T-helper 1 cell treated with Interleukin-12 subunit alpha and Interleukin-12 subunit beta and Interleukin-4 antibody, amounts not matched to agents 30 μg/mL and 1 μg/mL, for 36 hours (primary cell): ENCODE data around the gene CCND3.

Experiments
- H3K27ac Mint-ChIP-seq: one replicate; pipeline ENCODE4 v1.8.0; 2021; ENCODE audit warnings: mild to moderate bottlenecking, mixed read lengths
- H3K27me3 Mint-ChIP-seq: one replicate; pipeline ENCODE4 v1.8.0; 2021; ENCODE audit warnings: low read depth, mixed read lengths
- H3K36me3 Mint-ChIP-seq: one replicate; pipeline ENCODE4 v1.8.0; 2021; ENCODE audit warnings: low read depth, mixed read lengths
- H3K4me1 Mint-ChIP-seq: one replicate; pipeline ENCODE4 v1.8.0; 2021; ENCODE audit warnings: low read depth, mixed read lengths
- H3K4me3 Mint-ChIP-seq: one replicate; pipeline ENCODE4 v1.8.0; 2021; ENCODE audit warnings: mild to moderate bottlenecking, moderate library complexity, mixed read lengths
- H3K9me3 Mint-ChIP-seq: one replicate; pipeline ENCODE4 v1.8.0; 2021; ENCODE audit warnings: mixed read lengths

The CCND3 gene

DNA sequence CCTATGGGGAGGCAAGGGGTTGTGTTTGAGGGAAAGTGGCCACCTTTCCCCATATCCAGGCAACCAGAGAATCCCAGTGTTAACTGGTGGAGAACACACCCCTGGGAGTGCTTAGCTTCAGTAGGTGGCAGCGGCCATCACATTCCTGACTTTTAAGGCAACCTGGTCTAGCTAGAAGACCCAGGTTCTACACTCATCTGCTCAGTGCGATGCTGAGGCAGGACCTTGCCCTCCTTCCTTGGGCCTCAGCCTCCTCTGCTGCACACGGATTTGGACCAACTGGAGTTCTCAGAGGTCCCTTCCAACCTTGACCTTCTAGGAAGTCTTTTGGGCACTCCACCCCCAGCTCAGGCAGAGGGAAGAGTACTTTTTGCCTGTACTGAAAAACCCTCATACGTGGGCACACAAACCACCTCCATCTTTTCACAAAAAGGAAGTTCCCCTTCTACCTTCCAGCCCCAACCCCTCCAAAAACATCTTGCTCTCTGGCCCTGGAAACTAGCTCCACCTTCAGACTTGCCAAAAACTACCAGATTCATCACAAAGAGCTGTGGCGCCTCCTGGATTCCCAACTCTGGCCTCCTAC lies 2.9 kb downstream of the CCND3 start:
- Mint-ChIP-seq H3K4me1 (peaks cover 65% of the 10 kb centered on the region), H3K9me3 (no peaks in the 10 kb centered on the region), H3K4me3 (peak overlapping the region; percentile 100), H3K27me3 (no peaks in the 10 kb centered on the region), H3K36me3 (peaks cover 66% of the 10 kb centered on the region), H3K27ac (peak overlapping the region; percentile 89)

DNA sequence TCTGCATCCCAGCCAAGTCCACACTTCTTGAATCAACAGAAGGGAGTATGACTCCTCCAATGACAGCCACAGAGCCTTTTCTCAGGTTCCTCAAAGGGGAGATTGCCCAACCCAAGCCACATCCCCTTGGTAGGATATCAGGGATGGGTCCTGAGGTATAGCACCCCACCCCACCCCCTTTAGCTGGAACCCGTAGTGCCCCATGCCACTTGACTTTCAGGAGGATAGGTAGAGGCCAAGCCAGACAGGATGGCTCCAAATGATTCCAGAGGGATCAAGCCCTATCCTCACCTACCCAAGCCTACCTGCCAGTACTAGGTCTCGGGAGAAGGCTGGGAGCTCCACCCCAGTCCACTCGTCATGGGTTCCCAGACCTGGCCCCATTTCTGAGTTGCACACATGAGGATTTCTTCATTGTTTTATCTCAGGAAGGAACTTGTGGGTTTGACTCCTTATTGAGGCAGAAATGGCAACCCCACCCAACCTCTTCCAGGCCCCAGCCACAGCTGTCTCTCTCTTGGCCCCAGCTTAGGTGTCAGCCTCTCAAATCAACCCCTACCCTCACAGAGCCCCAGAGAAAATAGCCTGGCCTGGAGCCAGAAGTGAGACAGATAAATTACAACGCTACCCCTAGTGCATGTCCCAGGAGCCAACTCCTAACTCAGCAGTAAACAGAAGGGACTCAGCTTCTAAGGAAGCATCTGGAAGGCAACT lies 3.6 kb downstream of the CCND3 start:
- H3K27ac Mint-ChIP-seq = peak overlapping the region; percentile 89
- H3K4me1 Mint-ChIP-seq = peaks cover 66% of the 10 kb centered on the region
- no peaks in the 10 kb centered on the region for H3K9me3 Mint-ChIP-seq
- peaks cover 67% of the 10 kb centered on the region for H3K36me3 Mint-ChIP-seq
- peak overlapping the region; percentile 100 for H3K4me3 Mint-ChIP-seq
- no peaks in the 10 kb centered on the region for H3K27me3 Mint-ChIP-seq

DNA sequence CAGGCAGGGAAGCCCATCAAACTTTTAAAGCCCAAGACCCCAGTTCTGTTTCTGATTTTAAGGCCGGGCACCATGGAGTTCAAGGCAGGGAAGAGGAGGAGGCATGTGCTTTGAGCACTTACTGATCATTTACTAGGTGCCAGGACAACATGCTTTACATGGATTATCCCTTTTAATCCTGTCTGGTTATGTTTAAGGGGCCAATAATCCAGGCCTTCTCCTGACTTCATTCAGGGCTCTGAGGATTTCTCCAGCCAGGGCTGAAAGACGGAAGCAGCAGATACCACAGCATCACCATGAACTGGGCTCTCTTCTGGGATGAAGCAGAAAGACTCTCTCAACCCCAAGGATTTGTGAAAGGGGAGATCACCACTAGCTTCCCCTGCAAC lies 4.1 kb downstream of the CCND3 start:
- Mint-ChIP-seq H3K4me1 (peaks cover 67% of the 10 kb centered on the region), H3K9me3 (no peaks in the 10 kb centered on the region), H3K27me3 (no peaks in the 10 kb centered on the region), H3K36me3 (peaks cover 72% of the 10 kb centered on the region), H3K27ac (peak overlapping the region; percentile 89), H3K4me3 (peak overlapping the region; percentile 100)

DNA sequence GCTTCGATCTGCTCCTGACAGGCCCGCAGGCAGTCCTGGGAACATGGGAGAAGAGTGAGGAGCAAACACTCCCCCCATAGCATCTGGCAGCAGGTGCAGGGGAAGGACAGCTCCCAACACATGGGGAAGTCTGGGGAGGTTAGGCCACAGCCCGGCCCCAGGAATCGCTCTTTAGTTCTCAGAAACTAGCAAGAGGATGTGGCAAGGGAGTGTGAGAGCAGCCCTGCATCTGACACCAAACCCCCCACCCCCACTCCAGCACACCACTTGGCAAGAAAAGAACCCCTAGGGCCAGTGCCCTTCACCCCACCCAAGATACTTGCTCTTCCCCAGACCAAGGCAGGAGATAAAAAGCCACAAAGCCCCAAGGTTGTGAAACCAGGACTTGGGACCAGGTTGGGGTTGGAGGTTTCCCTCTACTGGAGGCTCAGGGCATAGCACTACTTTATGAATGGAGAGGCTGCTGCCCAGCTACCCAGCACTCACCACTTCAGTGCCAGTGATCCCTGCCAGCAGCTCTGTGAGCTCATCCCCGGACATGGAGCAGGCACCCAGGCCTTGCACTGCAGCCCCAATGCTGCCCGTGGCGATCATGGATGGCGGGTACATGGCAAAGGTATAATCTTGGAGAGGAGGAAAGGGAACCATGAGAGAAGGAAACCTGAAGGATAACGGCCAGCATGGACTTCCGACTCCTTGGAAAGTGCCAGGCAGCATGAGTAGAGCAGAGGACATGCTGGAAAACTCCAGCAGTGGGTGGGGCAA lies 5.4 kb downstream of the CCND3 start:
- H3K9me3 Mint-ChIP-seq = no peaks in the 10 kb centered on the region
- peaks cover 80% of the 10 kb centered on the region for H3K36me3 Mint-ChIP-seq
- no peaks in the 10 kb centered on the region for H3K27me3 Mint-ChIP-seq
- H3K4me3 Mint-ChIP-seq = peak overlapping the region; percentile 100
- peak overlapping the region; percentile 91 for H3K27ac Mint-ChIP-seq
- H3K4me1 Mint-ChIP-seq = peaks cover 69% of the 10 kb centered on the region

DNA sequence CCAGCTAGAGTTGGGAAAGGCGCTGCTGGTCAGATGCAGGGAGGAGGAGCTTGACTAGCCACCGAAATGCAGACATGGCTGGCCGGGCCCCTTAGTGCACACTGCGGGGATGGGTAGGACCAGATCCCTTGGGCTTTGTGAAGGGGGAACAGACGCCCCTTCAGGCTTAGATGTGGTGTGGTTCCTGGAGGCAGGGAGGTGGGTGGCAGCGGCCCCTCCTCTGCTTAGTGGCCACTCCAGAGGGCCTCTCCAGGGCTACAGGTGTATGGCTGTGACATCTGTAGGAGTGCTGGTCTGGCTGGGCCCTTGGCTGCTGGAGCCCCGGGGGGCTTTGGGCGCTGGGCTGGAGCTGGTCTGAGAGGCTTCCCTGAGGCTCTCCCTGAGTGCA lies 5.9 kb downstream of the CCND3 start:
- Mint-ChIP-seq H3K4me3 (peak overlapping the region; percentile 100), H3K27ac (peak overlapping the region; percentile 91), H3K27me3 (no peaks in the 10 kb centered on the region), H3K9me3 (no peaks in the 10 kb centered on the region), H3K36me3 (peaks cover 85% of the 10 kb centered on the region), H3K4me1 (peaks cover 73% of the 10 kb centered on the region)

DNA sequence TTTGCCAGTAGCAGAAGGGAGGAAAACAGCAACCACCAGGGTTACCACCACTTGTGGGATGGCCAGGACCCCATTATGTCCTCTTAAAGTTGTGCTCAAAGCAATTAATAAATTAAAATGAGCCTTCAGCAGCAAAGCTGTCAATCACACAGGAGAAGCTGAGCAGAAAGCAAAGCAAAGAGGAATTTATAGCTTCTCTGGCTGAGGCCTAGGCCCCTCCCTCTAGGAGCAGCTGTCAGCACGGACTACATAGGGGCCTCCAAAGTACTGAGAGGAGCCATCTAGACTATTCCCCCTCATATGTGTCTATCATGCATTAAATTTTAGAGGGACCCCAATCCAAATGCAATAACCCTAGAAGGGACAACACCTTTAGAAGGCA lies 6.4 kb downstream of the CCND3 start:
- peaks cover 69% of the 10 kb centered on the region for H3K4me1 Mint-ChIP-seq
- peak overlapping the region; percentile 91 for H3K27ac Mint-ChIP-seq
- no peaks in the 10 kb centered on the region for H3K9me3 Mint-ChIP-seq
- H3K36me3 Mint-ChIP-seq = peaks cover 80% of the 10 kb centered on the region
- H3K4me3 Mint-ChIP-seq = peak overlapping the region; percentile 100
- H3K27me3 Mint-ChIP-seq = no peaks in the 10 kb centered on the region

DNA sequence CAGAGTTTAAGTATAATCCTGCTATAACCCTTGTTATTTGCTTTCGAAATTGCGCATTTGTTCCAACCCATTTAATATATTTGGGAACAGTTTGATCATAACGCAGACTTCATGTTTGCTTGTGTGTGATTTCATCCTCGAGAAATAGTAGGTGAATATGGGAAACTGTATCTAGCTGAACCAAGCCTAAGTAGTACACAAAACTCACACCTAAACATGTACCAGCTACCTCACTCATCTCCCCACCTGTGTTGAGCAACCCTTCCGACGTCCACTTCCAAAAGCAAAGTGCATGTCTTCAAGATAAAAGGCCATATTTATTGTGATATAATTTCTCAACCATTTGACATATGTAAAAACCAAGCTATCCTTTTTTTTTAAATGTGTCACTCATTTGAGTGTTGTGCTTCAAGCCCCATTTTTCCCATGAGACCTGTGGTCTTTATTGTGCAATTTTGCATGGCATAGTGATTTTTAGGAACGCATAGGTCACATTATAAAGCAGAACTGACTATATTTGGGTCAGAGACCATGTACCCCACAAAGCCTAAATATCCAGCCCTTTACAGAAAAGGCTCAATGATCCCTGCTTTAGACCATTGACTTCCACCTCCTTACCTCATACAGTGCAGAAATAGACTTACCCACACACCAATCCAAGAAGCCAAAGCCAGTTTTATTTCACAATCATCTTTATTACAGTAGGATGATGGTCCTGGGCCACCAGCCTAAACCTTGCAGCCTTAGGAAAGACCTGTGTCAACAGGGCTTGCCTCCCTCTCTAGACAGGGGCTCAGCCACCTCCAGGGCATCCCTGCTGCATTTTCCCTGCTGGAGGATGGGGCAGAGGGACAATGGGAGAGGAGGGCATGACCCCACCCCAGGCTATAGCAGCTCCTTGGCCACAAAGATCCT lies 7.1 kb downstream of the CCND3 start:
- H3K27ac Mint-ChIP-seq = peak overlapping the region; percentile 91
- no peaks in the 10 kb centered on the region for H3K9me3 Mint-ChIP-seq
- no peaks in the 10 kb centered on the region for H3K27me3 Mint-ChIP-seq
- peaks cover 76% of the 10 kb centered on the region for H3K36me3 Mint-ChIP-seq
- peak overlapping the region; percentile 100 for H3K4me3 Mint-ChIP-seq
- H3K4me1 Mint-ChIP-seq = peaks cover 65% of the 10 kb centered on the region

DNA sequence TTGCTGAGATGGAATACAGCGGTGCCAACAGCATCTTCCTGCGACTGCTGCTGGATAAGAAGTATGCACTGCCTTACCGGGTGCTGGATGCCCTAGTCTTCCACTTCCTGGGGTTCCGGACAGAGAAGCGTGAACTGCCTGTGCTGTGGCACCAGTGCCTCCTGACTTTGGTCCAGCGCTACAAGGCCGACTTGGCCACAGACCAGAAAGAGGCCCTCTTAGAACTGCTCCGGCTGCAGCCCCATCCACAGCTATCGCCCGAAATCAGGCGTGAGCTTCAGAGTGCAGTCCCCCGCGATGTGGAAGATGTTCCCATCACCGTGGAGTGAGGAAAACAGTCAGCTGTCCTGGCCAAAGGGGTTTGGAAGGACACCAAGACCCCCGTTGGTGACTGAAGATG lies 9.2 kb downstream of the CCND3 start:
- H3K4me1 Mint-ChIP-seq = peaks cover 54% of the 10 kb centered on the region
- no peaks in the 10 kb centered on the region for H3K27me3 Mint-ChIP-seq
- H3K36me3 Mint-ChIP-seq = peaks cover 62% of the 10 kb centered on the region
- H3K4me3 Mint-ChIP-seq = no peak overlapping the region
- no peaks in the 10 kb centered on the region for H3K9me3 Mint-ChIP-seq
- peak overlapping the region; percentile 60 for H3K27ac Mint-ChIP-seq

DNA sequence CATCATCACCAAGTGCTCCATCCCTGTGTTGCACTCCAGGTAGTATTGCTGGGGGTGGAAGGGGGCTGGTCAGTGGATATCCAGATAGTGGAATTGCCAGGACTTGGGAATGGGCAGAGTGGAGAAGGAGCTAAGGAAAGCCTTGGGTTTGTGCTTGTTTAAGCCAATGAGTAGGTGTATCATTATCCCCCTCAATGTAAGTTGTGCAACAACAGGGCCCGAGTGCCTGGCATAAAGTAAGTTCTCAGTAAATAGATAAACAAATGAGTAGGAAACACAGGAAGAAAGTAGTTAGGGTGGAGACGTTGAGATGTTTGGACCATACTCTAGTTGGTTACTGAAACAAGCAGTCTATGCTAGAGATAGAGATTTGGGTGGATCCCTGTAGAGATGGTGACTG lies 9.8 kb downstream of the CCND3 start:
- peak overlapping the region; percentile 60 for H3K27ac Mint-ChIP-seq
- H3K4me1 Mint-ChIP-seq = peaks cover 53% of the 10 kb centered on the region
- no peaks in the 10 kb centered on the region for H3K27me3 Mint-ChIP-seq
- H3K4me3 Mint-ChIP-seq = no peak overlapping the region
- H3K36me3 Mint-ChIP-seq = peaks cover 61% of the 10 kb centered on the region
- H3K9me3 Mint-ChIP-seq = no peaks in the 10 kb centered on the region

DNA sequence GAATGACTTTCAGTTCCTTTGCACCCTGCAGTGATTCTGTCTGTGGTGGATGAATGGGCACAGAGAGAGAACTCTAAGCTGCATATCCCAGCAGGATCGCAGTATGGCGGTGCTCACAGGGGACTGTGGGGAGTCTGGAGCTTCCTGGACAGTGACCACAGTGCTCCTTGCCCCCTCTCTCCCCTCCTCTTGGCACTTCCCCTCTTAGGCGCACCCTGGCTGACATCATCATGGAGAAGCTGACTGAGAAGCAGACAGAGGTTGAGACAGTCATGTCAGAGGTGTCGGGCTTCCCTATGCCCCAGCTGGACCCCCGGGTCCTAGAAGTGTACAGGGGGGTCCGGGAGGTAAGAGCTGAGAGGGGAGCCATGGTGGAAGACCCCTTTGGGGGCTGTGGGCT lies 11.7 kb downstream of the CCND3 start:
- Mint-ChIP-seq H3K9me3 (no peaks in the 10 kb centered on the region), H3K36me3 (peaks cover 49% of the 10 kb centered on the region), H3K27me3 (no peaks in the 10 kb centered on the region), H3K4me3 (no peak overlapping the region), H3K27ac (no peak overlapping the region), H3K4me1 (peaks cover 39% of the 10 kb centered on the region)

DNA sequence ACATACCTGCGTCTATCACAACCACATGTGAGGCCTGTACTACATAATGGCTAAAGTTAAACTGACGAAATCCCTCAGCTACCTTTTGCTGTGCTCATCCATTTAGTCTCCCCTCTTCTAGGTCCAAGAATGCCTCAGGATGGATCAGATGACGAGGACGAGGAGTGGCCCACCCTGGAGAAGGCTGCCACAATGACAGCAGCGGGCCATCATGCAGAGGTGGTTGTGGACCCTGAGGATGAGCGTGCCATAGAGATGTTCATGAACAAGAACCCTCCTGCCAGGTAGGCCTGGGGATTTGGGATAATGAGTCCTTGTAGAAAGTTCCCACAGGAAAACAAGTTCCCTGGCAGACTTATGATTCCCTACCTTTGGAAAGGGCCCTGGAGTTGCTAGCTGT lies 14.4 kb downstream of the CCND3 start:
- no peak overlapping the region for H3K27ac Mint-ChIP-seq
- no peaks in the 10 kb centered on the region for H3K9me3 Mint-ChIP-seq
- H3K36me3 Mint-ChIP-seq = peaks cover 48% of the 10 kb centered on the region
- H3K4me3 Mint-ChIP-seq = no peak overlapping the region
- peaks cover 49% of the 10 kb centered on the region for H3K4me1 Mint-ChIP-seq
- H3K27me3 Mint-ChIP-seq = no peaks in the 10 kb centered on the region

DNA sequence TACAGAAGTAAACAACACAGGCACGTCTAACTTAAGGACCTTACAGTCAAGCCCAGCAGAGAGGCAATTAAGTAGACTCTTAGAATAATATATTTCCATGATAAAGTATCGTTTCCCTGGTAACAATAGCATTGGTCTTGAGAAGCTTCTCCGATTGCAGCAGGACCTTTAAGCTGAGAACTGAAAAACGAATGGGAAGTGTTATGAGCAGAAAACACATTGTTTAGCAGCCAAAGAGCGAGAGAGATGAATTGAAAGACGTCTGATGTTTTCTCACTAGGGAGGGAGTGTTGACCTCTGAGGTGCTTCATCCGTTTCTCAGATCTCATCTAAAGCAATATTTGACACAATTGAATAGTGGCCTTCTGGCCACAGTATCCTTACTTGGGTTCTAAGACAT lies 19.5 kb downstream of the CCND3 start:
- H3K4me3 Mint-ChIP-seq = peak overlapping the region; percentile 97
- H3K27me3 Mint-ChIP-seq = no peaks in the 10 kb centered on the region
- peaks cover 43% of the 10 kb centered on the region for H3K4me1 Mint-ChIP-seq
- peak overlapping the region; percentile 99 for H3K27ac Mint-ChIP-seq
- H3K36me3 Mint-ChIP-seq = peaks cover 27% of the 10 kb centered on the region
- no peaks in the 10 kb centered on the region for H3K9me3 Mint-ChIP-seq

DNA sequence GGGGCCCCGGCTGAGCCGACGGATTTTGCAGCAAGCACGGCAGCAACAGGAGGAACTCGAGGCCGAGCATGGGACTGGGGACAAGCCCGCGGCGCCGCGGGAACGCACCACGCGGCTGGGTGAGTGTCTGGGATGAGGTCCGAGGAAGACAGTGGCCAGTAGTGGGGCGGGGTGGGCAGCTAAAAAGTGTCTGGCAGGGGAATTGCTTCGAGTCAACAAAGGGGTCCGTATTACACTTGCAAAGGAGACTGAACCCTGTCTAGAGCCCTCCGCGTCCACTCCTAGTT lies 20.0 kb downstream of the CCND3 start:
- Mint-ChIP-seq H3K27ac (peak overlapping the region; percentile 99), H3K36me3 (peaks cover 27% of the 10 kb centered on the region), H3K4me1 (peaks cover 43% of the 10 kb centered on the region), H3K4me3 (peak overlapping the region; percentile 97), H3K27me3 (no peaks in the 10 kb centered on the region), H3K9me3 (no peaks in the 10 kb centered on the region)

DNA sequence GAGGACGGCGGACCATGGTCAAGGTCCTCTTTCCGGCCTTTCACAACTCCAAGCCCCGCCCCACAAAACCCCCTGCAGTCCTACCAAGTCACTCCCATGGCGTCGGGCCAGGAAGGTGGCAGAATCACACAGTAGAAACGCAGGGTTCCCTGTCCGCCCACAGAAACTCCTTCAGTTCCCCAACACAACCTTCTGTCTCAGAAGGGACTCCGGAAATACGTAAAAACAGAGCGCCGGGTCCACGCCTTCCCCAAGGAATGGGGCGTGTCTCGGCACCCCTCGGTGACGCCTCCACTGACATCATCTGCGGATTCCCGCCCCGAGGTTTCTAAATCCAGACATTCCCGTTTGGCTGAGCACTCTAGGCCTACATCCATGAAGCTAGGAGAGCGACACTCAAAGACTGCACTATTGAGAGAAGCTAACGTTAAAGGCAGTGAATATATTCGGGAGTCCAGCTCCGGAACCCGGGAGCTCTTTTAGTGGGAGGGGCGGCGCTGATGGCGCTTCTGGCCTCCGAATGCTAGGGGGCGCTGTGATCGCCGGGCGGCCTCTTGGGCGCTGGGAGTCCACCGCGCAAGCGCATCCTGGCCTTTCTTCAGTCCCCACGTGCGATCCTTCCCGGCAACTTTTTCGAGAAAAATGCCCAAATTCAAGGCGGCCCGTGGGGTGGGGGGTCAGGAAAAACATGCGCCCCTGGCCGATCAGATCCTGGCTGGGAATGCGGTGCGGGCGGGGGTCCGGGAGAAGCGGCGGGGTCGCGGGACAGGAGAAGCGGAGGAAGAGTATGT lies 20.5 kb downstream of the CCND3 start, which contains the start of the genes BYSL and MED20:
TSS of gene BYSL (plus strand) at position 579 of the 791 bp plus-strand sequence. CDS start at position 643, 64 bp downstream.
TSS of gene MED20 (minus strand) at position 219 of the 791 bp plus-strand sequence. CDS start at position 98, 121 bp downstream.
- Mint-ChIP-seq H3K27ac (peak within 1 kb of the TSS; percentile 99), H3K36me3 (peaks cover 29% of the 10 kb centered on the region), H3K4me1 (peaks cover 45% of the 10 kb centered on the region), H3K27me3 (no peaks in the 10 kb centered on the region), H3K4me3 (peak within 1 kb of the TSS; percentile 97), H3K9me3 (no peaks in the 10 kb centered on the region)
